Esophagus squamous epithelium (tissue), 4 donors: Measurements from ENCODE around the gene TRMT2A.

Experiments
- CTCF ChIP-seq, 6 experiments: fragments of 450-650 bp in 4 of 6; fragments of 200-600 bp in 2 of 6; sonication (generic) in 2 of 6; IDR thresholded peaks; one replicate each; pipeline ENCODE4 v1.5.1; 2016 to 2019; ENCODE audit warnings: antibody characterized with exemption in 6 of 6, mild to moderate bottlenecking in 4 of 6, moderate library complexity in 4 of 6
- POLR2A ChIP-seq, 4 donors: fragments of 450-650 bp; IDR thresholded peaks; one replicate each; pipeline ENCODE4 v1.6.1; 2017; ENCODE audit warnings: antibody characterized with exemption in 4 of 4, mild to moderate bottlenecking in 4 of 4, moderate library complexity in 3 of 4

GRCh38 chr22:20124083-20124787, 7.2 kb upstream of the TRMT2A start:
- TF ChIP-seq CTCF (IDR thresholded peaks at IDR 0.05) (no peak), POLR2A (IDR thresholded peaks at IDR 0.05) (no peak)
